PFSK-1 (cell line): Measurements from ENCODE around the gene PVALEF.

Experiments
- SIN3A ChIP-seq: IDR thresholded peaks from 2 replicates; pipeline ENCODE4 v1.6.1; 2012; ENCODE audit warnings: mild to moderate bottlenecking, low read length, moderate library complexity, borderline replicate concordance; ENCODE audit not compliant: insufficient read depth
- TAF1 ChIP-seq: IDR thresholded peaks from 2 replicates; pipeline ENCODE4 v1.6.1; 2012; ENCODE audit warnings: low read length, control low read depth, borderline replicate concordance; ENCODE audit not compliant: insufficient read depth

GRCh38 chr17:81206166-81206565 is 40.9 kb downstream of the PVALEF start:
- TF ChIP-seq TAF1 (no peak), SIN3A (no peak)
